Panc1 (cell line): ENCODE results near the gene TP53BP2.

Experiments used
- POLR2AphosphoS5 ChIP-seq: IDR thresholded peaks from 2 replicates; pipeline ENCODE4 v1.6.1; 2012; ENCODE audit warnings: mild to moderate bottlenecking, low read depth, low read length, moderate library complexity
- TCF7L2 ChIP-seq: IDR thresholded peaks from 2 replicates; pipeline ENCODE4 v1.6.1; 2011; ENCODE audit warnings: mild to moderate bottlenecking, low read depth, low read length, inconsistent platforms
- TF ChIP-seq, protein P1 (sequence below): fragments of 450-650 bp; IDR thresholded peaks from 2 replicates; pipeline ENCODE4 v1.5.1; 2017; ENCODE audit warnings: mild to moderate bottlenecking
- TF ChIP-seq, protein P2 (sequence below), 2 experiments: IDR thresholded peaks; 2 replicates each; pipeline ENCODE4 v1.6.1; 2011 to 2012; ENCODE audit warnings: low read depth in 2 of 2, control low read depth in 1 of 2, low read length in 1 of 2, mild to moderate bottlenecking in 1 of 2, moderate library complexity in 1 of 2; ENCODE audit not compliant: insufficient read depth in 1 of 2

- TF ChIP-seq, protein P1, sequence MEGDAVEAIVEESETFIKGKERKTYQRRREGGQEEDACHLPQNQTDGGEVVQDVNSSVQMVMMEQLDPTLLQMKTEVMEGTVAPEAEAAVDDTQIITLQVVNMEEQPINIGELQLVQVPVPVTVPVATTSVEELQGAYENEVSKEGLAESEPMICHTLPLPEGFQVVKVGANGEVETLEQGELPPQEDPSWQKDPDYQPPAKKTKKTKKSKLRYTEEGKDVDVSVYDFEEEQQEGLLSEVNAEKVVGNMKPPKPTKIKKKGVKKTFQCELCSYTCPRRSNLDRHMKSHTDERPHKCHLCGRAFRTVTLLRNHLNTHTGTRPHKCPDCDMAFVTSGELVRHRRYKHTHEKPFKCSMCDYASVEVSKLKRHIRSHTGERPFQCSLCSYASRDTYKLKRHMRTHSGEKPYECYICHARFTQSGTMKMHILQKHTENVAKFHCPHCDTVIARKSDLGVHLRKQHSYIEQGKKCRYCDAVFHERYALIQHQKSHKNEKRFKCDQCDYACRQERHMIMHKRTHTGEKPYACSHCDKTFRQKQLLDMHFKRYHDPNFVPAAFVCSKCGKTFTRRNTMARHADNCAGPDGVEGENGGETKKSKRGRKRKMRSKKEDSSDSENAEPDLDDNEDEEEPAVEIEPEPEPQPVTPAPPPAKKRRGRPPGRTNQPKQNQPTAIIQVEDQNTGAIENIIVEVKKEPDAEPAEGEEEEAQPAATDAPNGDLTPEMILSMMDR, result no peak
- no peak for TF ChIP-seq POLR2AphosphoS5
- TF ChIP-seq, protein P2, sequence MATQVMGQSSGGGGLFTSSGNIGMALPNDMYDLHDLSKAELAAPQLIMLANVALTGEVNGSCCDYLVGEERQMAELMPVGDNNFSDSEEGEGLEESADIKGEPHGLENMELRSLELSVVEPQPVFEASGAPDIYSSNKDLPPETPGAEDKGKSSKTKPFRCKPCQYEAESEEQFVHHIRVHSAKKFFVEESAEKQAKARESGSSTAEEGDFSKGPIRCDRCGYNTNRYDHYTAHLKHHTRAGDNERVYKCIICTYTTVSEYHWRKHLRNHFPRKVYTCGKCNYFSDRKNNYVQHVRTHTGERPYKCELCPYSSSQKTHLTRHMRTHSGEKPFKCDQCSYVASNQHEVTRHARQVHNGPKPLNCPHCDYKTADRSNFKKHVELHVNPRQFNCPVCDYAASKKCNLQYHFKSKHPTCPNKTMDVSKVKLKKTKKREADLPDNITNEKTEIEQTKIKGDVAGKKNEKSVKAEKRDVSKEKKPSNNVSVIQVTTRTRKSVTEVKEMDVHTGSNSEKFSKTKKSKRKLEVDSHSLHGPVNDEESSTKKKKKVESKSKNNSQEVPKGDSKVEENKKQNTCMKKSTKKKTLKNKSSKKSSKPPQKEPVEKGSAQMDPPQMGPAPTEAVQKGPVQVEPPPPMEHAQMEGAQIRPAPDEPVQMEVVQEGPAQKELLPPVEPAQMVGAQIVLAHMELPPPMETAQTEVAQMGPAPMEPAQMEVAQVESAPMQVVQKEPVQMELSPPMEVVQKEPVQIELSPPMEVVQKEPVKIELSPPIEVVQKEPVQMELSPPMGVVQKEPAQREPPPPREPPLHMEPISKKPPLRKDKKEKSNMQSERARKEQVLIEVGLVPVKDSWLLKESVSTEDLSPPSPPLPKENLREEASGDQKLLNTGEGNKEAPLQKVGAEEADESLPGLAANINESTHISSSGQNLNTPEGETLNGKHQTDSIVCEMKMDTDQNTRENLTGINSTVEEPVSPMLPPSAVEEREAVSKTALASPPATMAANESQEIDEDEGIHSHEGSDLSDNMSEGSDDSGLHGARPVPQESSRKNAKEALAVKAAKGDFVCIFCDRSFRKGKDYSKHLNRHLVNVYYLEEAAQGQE (IDR thresholded peaks at IDR 0.05; ENCODE audit: insufficient read depth in 1 of 2, low read depth in 2 of 2, low read length in 1 of 2), result no peak
- TF ChIP-seq TCF7L2, result no peak
Measured at GRCh38 chr1:223731133-223731770, 114.5 kb downstream of the TP53BP2 start.
